COR-L47 (cell line): ENCODE results near the gene CCDC177.

ENCODE experiments used
- DNase-seq: peaks from one replicate; lab custom pipeline; 2025; lab: John Stamatoyannopoulos, UW

Gene CCDC177

DNA sequence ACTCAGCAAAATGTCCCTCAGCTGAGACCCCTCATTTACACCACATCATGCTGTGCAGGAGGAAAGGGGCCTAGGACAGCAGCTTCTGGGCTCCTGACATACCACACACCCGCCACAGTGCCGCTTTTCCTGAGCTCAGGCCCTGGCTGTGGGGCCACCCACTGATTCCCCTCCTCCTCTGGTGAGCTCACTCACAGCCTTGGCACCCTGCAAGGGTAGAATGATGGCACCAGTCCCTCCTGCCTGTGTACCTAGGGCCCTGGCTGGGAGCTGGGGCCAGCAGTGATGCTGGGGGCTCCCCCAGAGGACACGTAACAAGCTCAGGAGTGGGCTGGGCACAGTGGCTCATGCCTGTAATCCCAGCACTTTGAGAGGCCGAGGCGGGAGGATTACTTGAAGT, 45.7 kb downstream of the CCDC177 start:
- DNase-seq = no peak

DNA sequence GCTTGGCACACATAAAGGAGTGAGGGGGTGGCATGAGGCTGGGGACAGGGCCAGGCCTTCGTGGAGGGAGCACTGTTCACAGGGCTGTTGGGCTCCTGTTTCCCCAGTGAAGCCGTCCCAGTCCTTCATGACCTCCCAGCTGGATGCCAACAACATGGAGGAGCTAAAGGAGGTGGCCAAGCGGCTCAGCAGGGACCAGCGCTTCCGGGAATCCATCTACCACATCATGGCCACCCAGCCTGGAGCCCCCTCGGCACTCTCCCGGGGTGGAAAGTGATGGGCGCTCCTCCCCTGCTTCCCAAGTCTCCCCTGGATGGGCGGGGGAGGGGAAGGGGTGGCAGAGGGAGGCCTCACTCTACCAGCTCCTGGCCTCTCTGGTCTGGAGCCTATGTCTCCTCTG, 46.5 kb downstream of the CCDC177 start:
- DNase-seq = no peak

DNA sequence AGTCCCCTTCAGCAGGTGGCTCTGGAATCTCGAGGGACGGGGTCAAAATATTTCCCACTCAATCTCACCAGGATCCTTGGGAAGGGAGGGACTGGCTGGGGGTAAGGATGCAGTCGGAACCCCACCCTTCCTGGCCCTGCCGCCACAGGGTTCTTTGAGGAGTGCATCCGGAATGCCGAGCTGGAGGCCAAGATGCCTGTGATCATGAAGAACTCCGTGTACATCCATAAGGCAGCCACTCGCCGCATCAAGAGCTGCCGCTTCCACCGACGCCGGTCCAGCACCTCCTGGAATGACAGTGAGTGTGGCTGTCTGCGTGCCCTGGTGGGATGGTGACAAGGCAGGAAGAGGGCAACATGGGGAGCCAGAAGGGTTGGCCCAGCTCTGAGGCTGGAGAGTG, 47.0 kb downstream of the CCDC177 start:
- DNase-seq = no peak

DNA sequence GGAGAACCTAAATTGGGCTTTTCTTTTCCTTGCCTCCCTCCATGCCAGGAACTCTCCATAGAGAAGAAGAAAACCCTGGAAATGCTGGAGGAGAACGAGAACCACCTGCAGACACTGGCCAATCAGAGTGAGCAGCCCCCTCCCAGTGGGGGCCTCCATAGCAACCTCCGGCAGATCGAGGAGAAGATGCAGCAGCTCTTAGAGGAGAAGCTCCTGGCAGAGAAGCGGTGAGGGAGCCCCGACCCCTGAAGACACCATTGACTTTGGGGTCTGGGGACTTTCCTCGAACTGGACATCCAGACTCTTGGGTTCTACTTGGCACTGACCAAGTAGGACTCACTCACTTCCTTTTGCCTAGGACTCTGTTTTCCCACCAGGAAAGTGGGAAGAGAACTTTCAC, 48.8 kb downstream of the CCDC177 start:
- DNase-seq = no peak

DNA sequence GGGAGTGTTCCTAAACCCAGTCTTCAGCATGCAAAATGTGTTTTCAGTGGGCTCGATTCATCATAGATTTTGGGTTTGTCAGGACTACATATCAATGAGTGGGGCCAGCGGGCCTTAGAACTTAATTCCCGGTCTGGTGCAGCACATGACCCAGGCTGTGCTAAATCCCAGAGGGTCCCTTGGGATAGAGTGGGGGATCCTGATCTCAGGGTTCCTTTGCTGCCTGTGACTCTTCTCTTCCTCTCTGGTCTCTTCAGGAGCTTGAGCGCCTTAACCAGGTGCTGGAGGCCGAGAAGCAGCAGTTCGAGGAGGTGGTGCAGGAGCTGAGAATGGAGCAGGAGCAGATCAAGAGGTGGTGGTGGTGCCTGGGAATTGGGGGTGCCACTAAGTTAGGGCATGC, 52.6 kb downstream of the CCDC177 start:
- no peak for DNase-seq
